ENCODE results near the gene MKS1. TPM values are rescaled to one million over a fixed set of nuclear protein-coding genes. Genes with fewer than 3 reads are reported as not detected.

MKS1 gene
- total RNA-seq, 1 experiment from 2014 or later = 28.6 TPM

DNA sequence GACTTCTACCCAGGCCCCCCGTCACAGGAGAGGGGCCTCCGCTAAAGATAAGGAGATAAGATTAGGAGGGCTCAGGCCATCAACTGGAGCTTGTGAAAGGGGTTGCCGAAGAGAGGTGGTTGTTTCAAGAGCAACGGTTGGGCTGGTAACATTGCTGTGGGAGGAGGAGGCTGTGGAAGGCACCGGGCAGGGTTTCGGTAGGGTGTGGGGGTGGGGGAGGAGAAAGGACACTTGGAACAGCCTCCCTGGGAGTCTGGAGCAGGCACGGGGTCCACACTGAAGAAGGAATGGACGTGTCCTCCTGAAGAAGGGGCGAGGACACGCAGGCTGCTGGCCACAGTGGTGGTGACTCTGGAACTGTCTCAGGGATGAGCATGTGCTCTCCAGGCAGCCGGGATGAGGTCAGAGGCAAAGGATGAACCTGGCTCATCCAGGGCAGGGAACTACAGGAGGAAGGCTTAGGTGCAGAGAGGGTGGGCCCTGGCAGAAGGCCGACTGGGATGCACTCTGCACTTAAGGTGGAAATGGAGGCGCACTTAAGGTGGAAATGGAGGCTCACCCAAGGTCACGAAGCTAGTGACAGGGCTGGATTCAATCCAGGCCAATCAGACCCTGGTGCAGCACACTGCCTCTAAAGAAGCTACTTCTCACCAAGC, 27.7 kb downstream of the MKS1 start:
- Mint-ChIP-seq H3K4me3 (ENCODE audit: unreplicated experiment) (no peak overlapping the region), H3K27ac (ENCODE audit: unreplicated experiment) (no peak overlapping the region), H3K27me3 (ENCODE audit: insufficient read depth, unreplicated experiment) (peaks cover 8% of the 10 kb centered on the region), H3K4me1 (ENCODE audit: low read depth, unreplicated experiment) (peaks cover 8% of the 10 kb centered on the region), H3K36me3 (ENCODE audit: insufficient read depth, unreplicated experiment) (no peaks in the 10 kb centered on the region), H3K9me3 (ENCODE audit: unreplicated experiment) (no peaks in the 10 kb centered on the region)
- Histone ChIP-seq H3K27me3 (replicated peaks; ENCODE audit: control insufficient read depth, insufficient read depth, low read length) (no peaks in the 10 kb centered on the region), H3K9me3 (no peaks in the 10 kb centered on the region), H3K36me3 (ENCODE audit: control insufficient read depth, insufficient read depth, low read length) (no peaks in the 10 kb centered on the region), H3K4me3 (ENCODE audit: low read depth, low read length) (no peak overlapping the region), H3K4me1 (peaks cover 8% of the 10 kb centered on the region)
- POLR2A ChIA-PET = no interaction called here
- CTCF ChIA-PET = interaction anchor here (0.6 kb wide), 1 partner anchor 21 kb away, joined by 4 read pairs; no protein-coding TSS in a partner anchor
- BruUV-seq (replicated peaks) = no TSS peak
- intact Hi-C loops (cut with micrococcal nuclease; ENCODE audit: unreplicated experiment) = no loop called here
- TF ChIP-seq, protein P1, sequence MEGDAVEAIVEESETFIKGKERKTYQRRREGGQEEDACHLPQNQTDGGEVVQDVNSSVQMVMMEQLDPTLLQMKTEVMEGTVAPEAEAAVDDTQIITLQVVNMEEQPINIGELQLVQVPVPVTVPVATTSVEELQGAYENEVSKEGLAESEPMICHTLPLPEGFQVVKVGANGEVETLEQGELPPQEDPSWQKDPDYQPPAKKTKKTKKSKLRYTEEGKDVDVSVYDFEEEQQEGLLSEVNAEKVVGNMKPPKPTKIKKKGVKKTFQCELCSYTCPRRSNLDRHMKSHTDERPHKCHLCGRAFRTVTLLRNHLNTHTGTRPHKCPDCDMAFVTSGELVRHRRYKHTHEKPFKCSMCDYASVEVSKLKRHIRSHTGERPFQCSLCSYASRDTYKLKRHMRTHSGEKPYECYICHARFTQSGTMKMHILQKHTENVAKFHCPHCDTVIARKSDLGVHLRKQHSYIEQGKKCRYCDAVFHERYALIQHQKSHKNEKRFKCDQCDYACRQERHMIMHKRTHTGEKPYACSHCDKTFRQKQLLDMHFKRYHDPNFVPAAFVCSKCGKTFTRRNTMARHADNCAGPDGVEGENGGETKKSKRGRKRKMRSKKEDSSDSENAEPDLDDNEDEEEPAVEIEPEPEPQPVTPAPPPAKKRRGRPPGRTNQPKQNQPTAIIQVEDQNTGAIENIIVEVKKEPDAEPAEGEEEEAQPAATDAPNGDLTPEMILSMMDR (IDR thresholded peaks at IDR 0.05; ENCODE audit: insufficient read depth in 1 of 2, low read depth in 1 of 2, low read length in 1 of 2, severe bottlenecking in 1 of 2, unreplicated experiment in 1 of 2) = no peak
- DNase-seq = no peak

DNA sequence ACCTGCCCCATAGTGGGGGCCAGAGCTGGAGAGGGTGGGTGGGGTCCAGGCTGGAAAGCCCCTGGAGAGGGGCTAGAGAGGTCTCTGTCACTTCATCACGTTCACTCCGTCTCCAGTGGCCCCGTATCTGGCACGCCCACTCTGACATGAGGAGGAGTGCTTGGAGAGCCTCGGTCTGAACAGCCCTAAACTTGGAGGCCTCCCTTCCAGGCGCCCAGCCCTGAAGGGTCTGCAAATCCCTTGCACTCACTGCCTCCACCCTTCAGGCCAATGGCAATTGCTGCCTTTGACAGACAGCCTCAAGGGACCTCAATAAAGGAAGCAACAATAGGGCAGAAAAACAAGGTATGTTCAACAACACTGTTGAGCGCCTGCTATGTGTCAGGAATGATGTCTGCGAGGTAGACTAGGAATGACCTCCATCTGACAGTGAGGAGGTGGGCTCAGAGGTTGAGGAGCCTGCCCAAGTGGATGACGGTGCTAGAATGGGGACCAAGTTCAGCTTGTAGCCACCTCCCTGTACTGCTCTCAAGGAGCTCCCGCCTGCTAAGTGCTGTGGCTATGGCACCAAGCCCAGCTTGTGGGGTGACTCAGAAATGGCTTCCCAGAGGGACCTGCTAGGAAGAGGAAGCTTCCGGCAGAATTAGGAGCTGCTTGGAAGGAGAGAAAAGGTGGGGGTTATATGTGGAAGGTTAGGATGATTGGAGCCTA, 29.5 kb downstream of the MKS1 start:
- intact Hi-C loops (cut with micrococcal nuclease; ENCODE audit: unreplicated experiment) = no loop called here
- ChIA-PET CTCF (no interaction called here), POLR2A (no interaction called here)
- Histone ChIP-seq H3K4me3 (ENCODE audit: low read depth, low read length) (no peak overlapping the region), H3K9me3 (no peaks in the 10 kb centered on the region), H3K4me1 (peaks cover 8% of the 10 kb centered on the region), H3K36me3 (ENCODE audit: control insufficient read depth, insufficient read depth, low read length) (no peaks in the 10 kb centered on the region), H3K27me3 (replicated peaks; ENCODE audit: control insufficient read depth, insufficient read depth, low read length) (no peaks in the 10 kb centered on the region)
- Mint-ChIP-seq H3K9me3 (ENCODE audit: unreplicated experiment) (no peaks in the 10 kb centered on the region), H3K36me3 (ENCODE audit: insufficient read depth, unreplicated experiment) (no peaks in the 10 kb centered on the region), H3K27ac (ENCODE audit: unreplicated experiment) (no peak overlapping the region), H3K4me1 (ENCODE audit: low read depth, unreplicated experiment) (peaks cover 8% of the 10 kb centered on the region), H3K27me3 (ENCODE audit: insufficient read depth, unreplicated experiment) (peaks cover 8% of the 10 kb centered on the region), H3K4me3 (ENCODE audit: unreplicated experiment) (no peak overlapping the region)
- TF ChIP-seq, protein P1 (IDR thresholded peaks at IDR 0.05; ENCODE audit: insufficient read depth in 1 of 2, low read depth in 1 of 2, low read length in 1 of 2, severe bottlenecking in 1 of 2, unreplicated experiment in 1 of 2) = no peak
- no peak for DNase-seq
- no TSS peak for BruUV-seq (replicated peaks)

DNA sequence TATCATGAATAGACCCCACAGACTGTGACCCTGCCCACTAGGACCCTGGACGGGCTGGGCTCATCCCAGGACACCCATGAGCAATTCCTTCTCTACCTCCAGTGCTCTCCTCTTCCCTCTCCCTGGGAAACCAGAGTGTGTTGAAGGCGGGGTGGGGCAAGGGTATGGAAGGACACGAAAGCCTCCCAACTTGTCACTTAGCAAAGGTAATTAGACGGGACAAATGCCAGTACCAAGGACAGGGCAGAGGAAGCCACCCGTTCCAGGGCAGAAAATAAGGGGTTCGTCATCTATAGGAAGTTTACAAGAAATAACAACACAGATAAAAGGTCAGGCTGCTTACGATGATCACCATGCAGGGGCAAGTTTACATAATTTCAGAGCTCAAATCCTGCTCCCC, 31.4 kb downstream of the MKS1 start:
- no peaks in the 10 kb centered on the region for H3K36me3 ChIP-seq (ENCODE audit: control insufficient read depth, insufficient read depth, low read length)
- no peaks in the 10 kb centered on the region for H3K36me3 Mint-ChIP-seq (ENCODE audit: insufficient read depth, unreplicated experiment)
- peaks cover 8% of the 10 kb centered on the region for H3K4me1 ChIP-seq
- ChIA-PET POLR2A (no interaction called here), CTCF (no interaction called here)
- no peak overlapping the region for H3K4me3 Mint-ChIP-seq (ENCODE audit: unreplicated experiment)
- H3K4me1 Mint-ChIP-seq (ENCODE audit: low read depth, unreplicated experiment) = peaks cover 8% of the 10 kb centered on the region
- intact Hi-C loops (cut with micrococcal nuclease; ENCODE audit: unreplicated experiment) = no loop called here
- BruUV-seq (replicated peaks) = no TSS peak
- no peaks in the 10 kb centered on the region for H3K27me3 ChIP-seq (replicated peaks; ENCODE audit: control insufficient read depth, insufficient read depth, low read length)
- no peaks in the 10 kb centered on the region for H3K9me3 Mint-ChIP-seq (ENCODE audit: unreplicated experiment)
- peaks cover 6% of the 10 kb centered on the region for H3K27me3 Mint-ChIP-seq (ENCODE audit: insufficient read depth, unreplicated experiment)
- TF ChIP-seq, protein P1 (IDR thresholded peaks at IDR 0.05; ENCODE audit: insufficient read depth in 1 of 2, low read depth in 1 of 2, low read length in 1 of 2, severe bottlenecking in 1 of 2, unreplicated experiment in 1 of 2) = no peak
- no peak overlapping the region for H3K27ac Mint-ChIP-seq (ENCODE audit: unreplicated experiment)
- no peaks in the 10 kb centered on the region for H3K9me3 ChIP-seq
- no peak for DNase-seq
- no peak overlapping the region for H3K4me3 ChIP-seq (ENCODE audit: low read depth, low read length)
